Midbrain (tissue), 1 donor: ENCODE measurements around the gene FBXW8.

Source experiments
- DNase-seq: peaks from one replicate; lab custom pipeline; 2025; lab: John Stamatoyannopoulos, UW

The FBXW8 gene

DNA sequence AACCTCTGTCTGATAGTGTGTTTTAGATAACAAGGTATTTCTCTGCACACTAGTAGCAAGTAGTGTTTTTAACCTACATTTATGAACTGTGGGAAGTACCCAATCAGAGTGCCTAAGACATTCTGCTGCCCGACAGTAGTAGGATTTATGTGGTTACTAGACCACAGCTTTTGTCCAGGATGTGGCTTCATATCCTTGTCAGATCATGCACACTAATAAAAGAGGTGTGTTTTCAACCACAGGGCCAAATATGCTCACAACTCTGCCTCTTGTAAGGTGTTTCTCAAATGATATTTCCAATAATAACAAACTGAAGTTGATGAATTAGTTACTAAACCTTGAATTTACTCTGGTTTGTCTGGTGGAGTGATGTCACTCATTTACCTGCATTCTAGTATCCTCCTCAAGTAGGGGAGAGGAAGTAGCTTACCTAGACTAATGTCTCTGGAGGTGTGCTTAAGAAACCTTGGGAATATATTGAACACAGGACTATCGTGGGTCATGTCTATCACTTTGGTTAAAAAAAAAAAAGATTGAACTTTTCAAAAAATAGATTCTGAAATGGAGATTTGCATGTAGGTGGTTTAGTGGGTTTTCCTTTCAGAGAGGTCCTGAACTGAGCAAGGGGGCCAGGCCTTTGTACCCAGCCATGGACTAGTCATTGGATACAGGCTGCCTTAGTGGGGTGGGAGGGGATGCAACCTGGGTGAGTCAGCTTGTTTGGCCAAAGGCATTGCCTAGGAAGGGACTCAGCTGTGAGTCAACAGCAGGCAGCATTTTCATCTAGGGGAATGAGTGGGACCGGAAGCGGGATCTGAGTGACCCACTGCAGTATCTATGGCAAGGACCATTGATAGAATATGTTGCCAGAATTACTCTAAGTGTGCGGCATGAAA, 14.1 kb downstream of the FBXW8 start:
- no peak for DNase-seq

DNA sequence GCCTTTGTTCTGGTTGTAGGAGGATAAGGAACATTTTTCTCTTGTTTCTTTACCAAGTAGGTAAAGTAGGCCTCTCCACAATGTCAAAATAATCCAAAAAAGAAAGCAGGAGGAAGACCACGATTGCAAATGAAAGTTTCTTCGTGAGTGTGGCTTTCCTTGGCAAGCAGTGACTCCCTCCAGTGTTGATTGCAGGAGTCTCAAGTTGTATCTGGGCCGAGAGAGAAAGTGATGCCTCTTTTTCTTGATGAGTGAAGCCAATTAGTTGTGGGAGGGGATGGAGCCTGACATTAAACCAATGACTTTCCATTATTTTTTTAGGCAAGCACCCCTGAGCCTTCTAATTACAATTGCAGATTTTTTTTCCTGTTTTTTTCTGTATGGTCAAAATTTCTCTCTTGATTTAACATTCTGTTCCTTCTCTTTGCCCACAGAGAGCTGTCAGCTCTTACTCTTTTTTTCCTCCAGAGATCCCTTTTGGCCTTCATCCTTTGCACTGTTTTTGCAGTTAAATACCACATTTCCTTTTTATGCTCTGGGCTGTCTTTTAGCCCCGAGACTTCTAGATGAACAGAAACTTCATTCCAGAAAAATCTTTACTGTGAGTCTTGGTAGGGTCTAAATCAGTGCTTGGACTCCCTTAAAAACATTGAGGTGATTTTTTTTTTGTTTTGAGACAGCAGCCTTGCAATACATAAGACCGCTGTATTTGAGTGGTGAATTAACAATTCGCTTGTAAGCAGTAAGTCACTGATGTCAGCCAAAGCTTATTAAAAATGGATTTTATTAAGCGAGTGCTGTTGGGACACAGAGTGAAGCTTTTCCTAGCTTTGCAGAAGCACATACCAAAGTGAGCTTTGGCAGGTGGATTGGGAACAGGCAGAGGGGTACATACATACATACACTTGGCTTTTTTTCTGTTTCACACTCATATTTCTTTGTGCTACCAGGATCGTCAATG, 15.8 kb downstream of the FBXW8 start:
- no peak for DNase-seq

DNA sequence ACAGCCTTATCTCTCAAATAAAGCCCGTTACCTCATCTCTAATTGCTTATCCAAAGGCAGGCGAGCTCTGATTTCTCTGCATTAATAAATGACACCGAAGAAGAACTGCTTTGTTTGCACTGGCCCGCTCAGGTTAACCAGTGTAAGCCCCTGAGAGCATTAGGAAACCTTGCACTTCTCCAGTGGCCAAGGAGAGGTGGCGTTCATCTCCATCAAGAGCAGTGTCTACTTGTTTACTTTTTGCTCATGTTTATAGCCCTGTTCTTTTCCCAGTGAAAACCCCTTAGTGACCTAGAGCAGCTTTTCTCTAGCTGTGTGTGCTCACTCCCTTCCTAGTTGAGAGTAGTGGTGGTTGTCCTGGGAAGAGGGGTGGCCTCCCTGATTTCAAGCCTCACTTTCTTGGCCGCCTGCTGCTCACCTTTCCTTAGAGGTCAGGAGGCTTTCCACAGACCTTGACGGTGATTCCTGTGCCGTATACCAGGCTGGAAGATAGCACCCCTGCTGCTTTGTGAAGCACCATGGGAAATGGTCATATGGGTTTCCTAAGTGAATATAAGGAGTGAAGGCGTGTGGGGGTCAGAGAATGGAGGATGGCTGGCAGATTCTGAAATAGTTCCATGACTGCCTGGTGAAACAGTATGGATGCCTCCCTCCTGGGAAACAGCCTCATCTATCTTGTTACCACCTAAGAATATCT, 16.6 kb downstream of the FBXW8 start:
- DNase-seq = no peak

GRCh38 chr12:116928504-116928903, 17.8 kb downstream of the FBXW8 start:
- no peak for DNase-seq

- DNase-seq = no peak
Observed at GRCh38 chr12:116929885-116930284, 19.1 kb downstream of the FBXW8 start.

DNA sequence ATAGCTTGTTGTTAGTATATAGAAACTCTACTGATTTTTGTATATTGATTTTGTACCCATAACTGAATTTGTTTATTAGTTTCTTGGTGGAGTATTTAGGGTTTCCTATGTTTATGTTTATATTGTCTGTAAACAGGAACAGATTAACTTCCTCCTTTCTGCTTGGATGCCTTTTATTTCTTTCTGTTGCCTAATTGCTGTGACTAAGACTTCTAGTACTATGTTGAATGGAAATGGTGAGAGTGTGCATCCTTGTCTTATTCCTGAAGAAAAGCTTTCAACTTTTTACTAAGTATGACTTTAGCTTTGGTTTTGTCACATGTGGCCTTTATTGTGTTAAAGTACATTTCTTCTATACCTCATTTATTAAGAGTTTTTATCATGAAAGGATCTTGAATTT, 20.9 kb downstream of the FBXW8 start:
- no peak for DNase-seq

GRCh38 chr12:116933091-116933490, 22.3 kb downstream of the FBXW8 start:
- no peak for DNase-seq

DNA sequence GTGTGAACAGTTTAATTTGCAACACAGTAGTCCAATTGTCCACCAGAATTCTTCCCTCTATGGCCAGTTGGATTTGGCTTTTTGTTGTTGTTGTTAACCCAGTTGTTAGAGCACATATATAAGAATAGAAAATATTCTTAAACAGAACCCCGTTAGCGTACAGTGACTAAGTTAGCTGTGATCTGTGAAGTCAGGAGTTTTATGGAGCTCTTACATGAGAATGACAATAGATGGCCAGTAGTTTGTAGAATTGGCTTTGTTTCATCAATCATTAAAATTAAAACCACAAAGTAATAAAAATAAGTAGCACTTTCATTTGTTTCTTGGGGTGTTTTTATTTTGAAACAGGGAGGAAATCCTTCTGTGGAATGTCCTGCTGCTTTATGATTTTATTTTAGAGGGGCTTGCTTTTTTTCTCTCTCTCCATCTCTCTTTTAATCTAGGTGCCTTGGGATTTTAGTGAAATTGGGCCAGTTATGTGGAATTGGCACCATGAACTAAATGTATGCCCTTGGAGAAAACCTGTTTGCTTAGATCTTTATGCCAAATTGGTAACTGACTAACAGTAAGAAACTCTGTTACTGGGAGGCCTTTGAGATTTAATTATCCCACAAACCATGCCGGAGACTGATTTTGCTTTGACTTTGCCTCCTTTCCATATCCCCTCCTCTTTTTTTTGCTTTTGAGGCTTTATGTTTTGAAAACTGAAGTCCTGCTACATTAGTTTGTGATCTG, 22.9 kb downstream of the FBXW8 start:
- no peak for DNase-seq

DNA sequence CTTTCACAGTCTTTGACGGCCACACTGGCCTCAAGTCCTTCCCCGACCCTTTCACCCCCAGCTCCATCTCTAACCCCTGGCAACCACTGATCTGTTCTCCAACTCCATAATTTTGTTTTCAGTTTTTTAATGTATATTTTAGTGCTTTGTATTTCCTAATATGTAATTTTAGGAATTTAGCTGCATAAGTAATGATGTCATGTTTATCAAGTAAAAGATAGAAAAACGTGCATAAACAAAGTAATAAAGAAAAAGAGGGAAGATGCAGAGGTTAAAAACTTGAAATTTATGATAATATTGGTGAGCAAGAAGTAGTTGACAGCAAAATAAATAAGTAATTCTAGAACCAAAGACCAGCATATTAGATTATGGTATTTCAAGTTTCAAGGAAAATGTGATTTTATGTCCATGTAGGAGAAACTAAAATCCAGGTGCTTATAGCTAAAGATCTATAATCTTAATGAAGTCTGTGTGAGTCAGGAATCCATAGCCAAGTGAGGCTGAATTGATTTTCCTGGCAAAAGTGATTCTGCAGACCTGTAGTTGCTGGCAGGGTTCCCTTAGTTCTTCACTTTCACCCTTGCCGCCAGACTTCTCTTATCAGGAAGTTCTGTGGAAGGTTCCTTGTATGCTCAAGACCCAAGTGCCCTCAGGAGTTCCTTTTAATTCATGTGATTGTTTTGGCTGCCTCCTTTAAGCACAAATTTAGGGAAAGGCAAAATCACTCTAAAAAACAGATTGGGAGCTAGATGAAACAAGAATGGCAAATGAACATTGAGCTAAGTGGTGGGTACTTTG, 24.4 kb downstream of the FBXW8 start:
- no peak for DNase-seq

GRCh38 chr12:116937640-116938039, 26.9 kb downstream of the FBXW8 start:
- DNase-seq = no peak

GRCh38 chr12:116939734-116940133, 29.0 kb downstream of the FBXW8 start:
- DNase-seq = no peak

- no peak for DNase-seq
Observed at GRCh38 chr12:116941188-116941587, 30.4 kb downstream of the FBXW8 start.

- no peak for DNase-seq
Observed at GRCh38 chr12:116943419-116944372, 32.9 kb downstream of the FBXW8 start.

- DNase-seq = no peak
Observed at GRCh38 chr12:116945886-116946550, 35.3 kb downstream of the FBXW8 start.

DNA sequence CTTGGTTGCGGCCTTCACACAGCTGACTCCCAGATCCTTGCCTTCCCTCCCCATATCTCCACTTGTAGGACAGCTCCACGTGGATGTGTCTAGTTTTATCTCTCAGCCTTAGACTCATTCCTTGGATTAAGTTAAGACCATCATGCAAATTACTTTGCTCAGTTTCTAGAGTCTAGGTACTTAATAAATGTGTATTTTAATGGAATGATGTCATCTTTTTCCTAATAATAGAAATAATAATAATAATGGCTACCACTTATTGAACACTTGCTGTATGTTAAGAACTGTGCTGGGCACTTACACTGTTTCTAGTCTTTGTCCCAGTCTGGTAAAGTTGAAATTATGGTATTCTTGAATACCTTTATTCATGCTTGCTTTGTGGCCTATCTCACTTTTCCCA, 37.5 kb downstream of the FBXW8 start:
- DNase-seq = no peak

DNA sequence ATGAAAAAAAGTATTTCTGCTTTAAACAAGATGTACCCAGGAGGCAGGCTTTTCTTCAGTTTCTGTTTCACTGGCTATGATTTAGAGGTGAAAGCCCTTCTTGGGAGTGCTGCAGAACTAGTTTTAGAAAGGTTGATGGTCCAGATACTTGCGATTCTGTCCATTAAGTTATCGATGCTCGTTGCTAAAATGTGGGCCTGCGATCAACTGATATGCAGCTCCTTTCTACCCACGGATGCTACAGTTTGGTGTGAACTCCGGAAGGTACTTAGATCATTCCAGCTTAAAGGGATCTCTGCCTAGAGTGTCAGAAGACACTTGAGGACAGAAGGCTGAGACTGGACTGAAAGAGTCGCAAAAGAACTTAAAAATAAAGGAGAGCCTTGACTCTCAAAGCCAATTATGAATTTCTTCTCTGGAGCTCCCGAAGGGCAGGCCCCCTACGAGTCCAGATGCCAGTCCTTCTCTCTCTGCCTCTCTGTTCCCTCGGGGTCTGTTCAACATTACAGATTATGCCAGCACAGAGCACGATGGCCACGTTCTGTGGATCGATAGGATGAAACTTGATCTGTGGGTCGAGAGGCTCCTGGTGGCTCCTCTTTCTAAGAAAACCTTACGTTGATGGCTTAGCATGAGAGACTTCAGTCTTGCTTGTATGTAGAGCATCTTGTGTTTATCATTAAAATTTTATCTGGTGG, 40.0 kb downstream of the FBXW8 start:
- no peak for DNase-seq

GRCh38 chr12:116954710-116955381, 44.1 kb downstream of the FBXW8 start:
- DNase-seq = no peak
